Osteoblast (primary cell): ENCODE results near the gene PTPRT. TPM values are rescaled to one million over a fixed set of nuclear protein-coding genes. Genes with fewer than 3 reads are reported as not detected.

Experiments
- DNase-seq: peaks from one replicate; pipeline ENCODE4 v3.0.0; 2011; ENCODE audit warnings: low spot score, mixed read lengths; ENCODE audit not compliant: insufficient read length; ENCODE audit errors: missing footprints
- H2AFZ ChIP-seq: 2 replicates; pipeline ENCODE4 v1.6.0; 2011; ENCODE audit warnings: mild to moderate bottlenecking, low read length
- H3K27ac ChIP-seq: 2 replicates; pipeline ENCODE4 v1.5.1; 2011; ENCODE audit warnings: mild to moderate bottlenecking, low read depth, low read length, moderate library complexity
- H3K27me3 ChIP-seq: 2 replicates; pipeline ENCODE4 v1.6.0; 2012; ENCODE audit warnings: mild to moderate bottlenecking, control low read depth, inconsistent platforms, low read length, moderate library complexity; ENCODE audit not compliant: insufficient read depth
- H3K36me3 ChIP-seq: 2 replicates; pipeline ENCODE4 v1.5.1; 2011; ENCODE audit warnings: mild to moderate bottlenecking, low read length, control low read depth, moderate library complexity; ENCODE audit not compliant: insufficient read depth
- H3K4me1 ChIP-seq: 2 replicates; pipeline ENCODE4 v1.5.1; 2011; ENCODE audit warnings: mild to moderate bottlenecking, low read length, control low read depth, moderate library complexity; ENCODE audit not compliant: insufficient read depth
- H3K4me2 ChIP-seq: 2 replicates; pipeline ENCODE4 v1.6.0; 2011; ENCODE audit warnings: mild to moderate bottlenecking, low read length; ENCODE audit not compliant: insufficient read depth
- H3K4me3 ChIP-seq: fragments of 200-600 bp; sonication (generic); 3 replicates; pipeline ENCODE4 v1.5.1; 2012; ENCODE audit warnings: mild to moderate bottlenecking, low read length, inconsistent platforms; ENCODE audit not compliant: insufficient read depth
- H3K79me2 ChIP-seq: 2 replicates; pipeline ENCODE4 v1.6.0; 2012; ENCODE audit warnings: mild to moderate bottlenecking, low read length, control low read depth, inconsistent platforms; ENCODE audit not compliant: insufficient read depth
- H3K9me3 ChIP-seq: 2 replicates; pipeline ENCODE4 v1.5.1; 2011; ENCODE audit warnings: low read depth, low read length, control low read depth
- H4K20me1 ChIP-seq: 2 replicates; pipeline ENCODE4 v1.6.0; 2012; ENCODE audit warnings: mild to moderate bottlenecking, low read length, control low read depth; ENCODE audit not compliant: insufficient read depth
- total RNA-seq: library from RNA; depleted of rRNA; stranded (reverse); fragments of >200 nt; gene quantifications from 2 replicates; pipeline ENCODE4 v1.2.3, GENCODE V29; 2012
- TF ChIP-seq, protein P1 (sequence below): IDR thresholded peaks from 2 replicates; pipeline ENCODE4 v1.5.1; 2011; ENCODE audit warnings: mild to moderate bottlenecking, low read depth, low read length, moderate library complexity; ENCODE audit errors: extremely low read depth

The PTPRT gene
- total RNA-seq, 1 donor, result not detected

DNA sequence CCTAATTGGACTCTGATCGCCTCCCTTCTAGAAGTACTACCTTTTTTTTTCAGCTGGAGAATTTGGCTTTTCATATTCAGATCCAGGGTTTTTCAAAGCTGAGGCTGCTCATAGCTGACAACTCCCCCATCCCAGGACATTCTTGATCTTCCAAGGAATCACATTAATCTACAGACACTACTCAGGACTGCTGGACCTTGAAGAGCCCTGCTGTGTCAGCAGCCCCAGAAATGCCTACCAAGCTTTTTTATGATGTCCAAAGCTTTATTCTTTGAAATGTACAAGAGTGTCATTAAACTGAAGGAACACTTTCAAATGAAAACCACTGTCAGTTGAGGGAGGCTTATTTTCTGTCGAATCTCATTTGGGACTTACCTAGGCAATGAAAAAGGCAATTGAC is 704.1 kb downstream of the PTPRT start:
- Histone ChIP-seq H3K27ac (no peak overlapping the region), H3K4me3 (no peak overlapping the region), H3K79me2 (no peaks in the 10 kb centered on the region), H3K4me2 (no peak overlapping the region), H2AFZ (no peak overlapping the region), H3K4me1 (no peaks in the 10 kb centered on the region), H3K36me3 (no peaks in the 10 kb centered on the region), H3K9me3 (no peaks in the 10 kb centered on the region), H4K20me1 (no peaks in the 10 kb centered on the region), H3K27me3 (no peaks in the 10 kb centered on the region)
- no peak for DNase-seq
- TF ChIP-seq, protein P1, sequence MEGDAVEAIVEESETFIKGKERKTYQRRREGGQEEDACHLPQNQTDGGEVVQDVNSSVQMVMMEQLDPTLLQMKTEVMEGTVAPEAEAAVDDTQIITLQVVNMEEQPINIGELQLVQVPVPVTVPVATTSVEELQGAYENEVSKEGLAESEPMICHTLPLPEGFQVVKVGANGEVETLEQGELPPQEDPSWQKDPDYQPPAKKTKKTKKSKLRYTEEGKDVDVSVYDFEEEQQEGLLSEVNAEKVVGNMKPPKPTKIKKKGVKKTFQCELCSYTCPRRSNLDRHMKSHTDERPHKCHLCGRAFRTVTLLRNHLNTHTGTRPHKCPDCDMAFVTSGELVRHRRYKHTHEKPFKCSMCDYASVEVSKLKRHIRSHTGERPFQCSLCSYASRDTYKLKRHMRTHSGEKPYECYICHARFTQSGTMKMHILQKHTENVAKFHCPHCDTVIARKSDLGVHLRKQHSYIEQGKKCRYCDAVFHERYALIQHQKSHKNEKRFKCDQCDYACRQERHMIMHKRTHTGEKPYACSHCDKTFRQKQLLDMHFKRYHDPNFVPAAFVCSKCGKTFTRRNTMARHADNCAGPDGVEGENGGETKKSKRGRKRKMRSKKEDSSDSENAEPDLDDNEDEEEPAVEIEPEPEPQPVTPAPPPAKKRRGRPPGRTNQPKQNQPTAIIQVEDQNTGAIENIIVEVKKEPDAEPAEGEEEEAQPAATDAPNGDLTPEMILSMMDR, result no peak

DNA sequence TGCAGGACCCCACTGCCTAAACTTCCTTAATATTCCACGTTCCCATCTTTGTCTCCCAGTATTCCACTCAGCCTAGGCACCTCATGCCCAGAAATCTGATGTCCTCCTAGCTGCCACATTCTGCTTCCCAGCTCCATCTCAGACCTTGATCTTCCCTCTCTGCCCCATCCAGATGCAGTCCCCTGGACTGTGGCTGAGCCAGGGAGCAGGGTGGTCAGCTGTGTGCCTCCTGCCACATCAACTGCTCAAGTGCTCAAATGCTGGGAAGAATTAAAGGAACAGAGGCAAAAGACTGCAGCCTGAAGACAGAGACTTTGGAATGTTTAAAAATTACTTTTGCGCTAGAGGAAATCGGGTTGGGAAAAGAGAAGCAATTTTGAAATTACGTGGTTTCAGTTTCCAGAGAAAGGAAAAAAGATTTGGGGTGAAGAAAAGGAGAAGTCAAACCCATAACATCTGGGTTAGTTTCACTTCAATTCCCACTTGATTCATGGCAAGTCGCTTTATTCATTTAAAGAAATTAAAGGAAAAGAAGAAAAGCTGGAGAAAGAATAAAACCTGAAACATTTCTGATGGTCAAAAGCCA is 704.8 kb downstream of the PTPRT start:
- no peaks in the 10 kb centered on the region for H4K20me1 ChIP-seq
- no peaks in the 10 kb centered on the region for H3K79me2 ChIP-seq
- peaks cover 2% of the 10 kb centered on the region for H3K9me3 ChIP-seq
- TF ChIP-seq, protein P1, result no peak
- H3K27ac ChIP-seq, result no peak overlapping the region
- H3K4me2 ChIP-seq, result no peak overlapping the region
- H3K27me3 ChIP-seq, result no peaks in the 10 kb centered on the region
- no peaks in the 10 kb centered on the region for H3K4me1 ChIP-seq
- no peak overlapping the region for H2AFZ ChIP-seq
- H3K4me3 ChIP-seq, result no peak overlapping the region
- no peak for DNase-seq
- no peaks in the 10 kb centered on the region for H3K36me3 ChIP-seq

DNA sequence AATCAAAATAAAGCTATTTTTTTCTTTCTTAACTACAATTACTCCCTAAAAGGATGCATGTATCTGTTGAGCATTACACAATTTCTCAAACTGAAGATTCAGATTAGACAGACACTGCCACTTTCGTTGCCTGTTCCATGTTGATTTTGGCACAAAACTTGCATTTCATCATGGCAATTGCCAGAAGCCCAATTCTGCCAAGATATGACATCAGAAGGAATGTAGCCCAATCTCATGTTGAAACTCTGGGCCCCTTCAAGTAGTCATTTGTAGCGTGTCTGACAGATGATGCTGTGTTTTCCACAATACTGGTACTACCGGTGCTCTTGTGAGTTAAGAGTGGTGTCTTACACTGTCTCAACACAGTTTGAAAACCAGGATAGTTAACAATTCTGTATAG is 705.4 kb downstream of the PTPRT start:
- Histone ChIP-seq H3K36me3 (no peaks in the 10 kb centered on the region), H2AFZ (no peak overlapping the region), H3K79me2 (no peaks in the 10 kb centered on the region), H3K9me3 (peaks cover 2% of the 10 kb centered on the region), H3K4me3 (no peak overlapping the region), H3K27me3 (no peaks in the 10 kb centered on the region), H3K4me1 (no peaks in the 10 kb centered on the region), H3K27ac (no peak overlapping the region), H3K4me2 (no peak overlapping the region), H4K20me1 (no peaks in the 10 kb centered on the region)
- TF ChIP-seq, protein P1, result no peak
- DNase-seq, result no peak

DNA sequence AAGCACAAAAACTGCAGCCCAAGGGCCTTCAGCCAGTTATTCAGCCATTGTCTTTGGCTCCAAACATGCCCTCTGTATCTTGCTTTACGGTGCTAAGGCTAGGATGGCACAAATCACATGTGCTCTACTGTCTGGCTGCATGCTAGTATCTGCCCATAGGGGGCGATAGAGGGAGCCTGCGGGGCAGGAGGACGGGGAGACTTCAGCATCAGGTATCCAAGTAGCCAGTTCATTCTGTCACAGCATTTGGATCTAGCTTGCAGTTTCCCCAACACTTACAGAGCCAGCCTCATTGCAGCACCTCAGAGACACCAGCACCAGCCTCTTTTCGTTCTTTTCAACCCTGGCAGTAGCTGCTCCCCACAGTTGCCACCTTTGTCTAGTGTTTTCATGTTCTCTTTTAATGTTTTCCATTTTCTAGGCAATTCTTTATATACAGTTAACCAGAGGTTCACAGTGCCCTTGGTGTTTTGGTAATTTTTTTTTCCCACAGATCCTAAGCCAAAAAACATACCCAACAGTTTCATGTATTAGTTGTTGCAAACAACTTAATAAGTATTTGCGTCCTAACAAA is 705.9 kb downstream of the PTPRT start:
- no peaks in the 10 kb centered on the region for H3K36me3 ChIP-seq
- TF ChIP-seq, protein P1, result no peak
- H3K27me3 ChIP-seq, result no peaks in the 10 kb centered on the region
- no peaks in the 10 kb centered on the region for H3K79me2 ChIP-seq
- H4K20me1 ChIP-seq, result no peaks in the 10 kb centered on the region
- H3K27ac ChIP-seq, result no peak overlapping the region
- no peak overlapping the region for H3K4me3 ChIP-seq
- no peak overlapping the region for H3K4me2 ChIP-seq
- no peak for DNase-seq
- H3K4me1 ChIP-seq, result no peaks in the 10 kb centered on the region
- H2AFZ ChIP-seq, result no peak overlapping the region
- H3K9me3 ChIP-seq, result peaks cover 2% of the 10 kb centered on the region
